Measurements from ENCODE around the gene NNMT. TPM values are rescaled to one million over a fixed set of nuclear protein-coding genes. Genes with fewer than 3 reads are reported as not detected.

NNMT gene
- total and polyA plus RNA-seq, 2 donors (not counting 3 experiments of a cell fraction or from before 2014, with no cell fraction given) = 330 to 454 TPM

- H3K4me1 ChIP-seq (ENCODE audit: control insufficient read depth, extremely low read depth, insufficient read depth, low read length) = peaks cover 40% of the 10 kb centered on the region
- H3K79me2 ChIP-seq (ENCODE audit: control insufficient read depth, insufficient read depth, low read length) = no peaks in the 10 kb centered on the region
- TF ChIP-seq POLR2A (IDR thresholded peaks at IDR 0.05; ENCODE audit: low read depth, low read length) (no peak), EZH2 (IDR thresholded peaks at IDR 0.05; ENCODE audit: borderline replicate concordance, low read depth, low read length, severe bottlenecking) (no peak), MAX (IDR thresholded peaks at IDR 0.05; ENCODE audit: insufficient read depth, insufficient read length) (no peak), MYC (IDR thresholded peaks at IDR 0.05; ENCODE audit: low read depth, low read length) (no peak), POLR2AphosphoS5 (IDR thresholded peaks at IDR 0.05; ENCODE audit: insufficient read depth, low read depth, low read length) (no peak), FOS (IDR thresholded peaks at IDR 0.05; ENCODE audit: borderline replicate concordance, insufficient read depth, low read length) (peak; percentile 58), GATA2 (IDR thresholded peaks at IDR 0.05; ENCODE audit: insufficient read depth, insufficient read length, low read depth, low read length) (no peak), CTCF (IDR thresholded peaks at IDR 0.05; ENCODE audit: extremely low read depth in 1 of 2, insufficient read depth in 1 of 2, low read depth in 1 of 2, low read length in 2 of 2) (no peak), JUN (IDR thresholded peaks at IDR 0.05; ENCODE audit: borderline replicate concordance, insufficient read depth, insufficient read length, low read depth) (peak; percentile 29)
- no peaks in the 10 kb centered on the region for H3K9me1 ChIP-seq (replicated peaks; ENCODE audit: control insufficient read depth, extremely low read depth, insufficient read depth, low read length)
- H3K9me3 ChIP-seq (replicated peaks; ENCODE audit: control insufficient read depth, insufficient read depth, low read length) = no peaks in the 10 kb centered on the region
- no peaks in the 10 kb centered on the region for H3K36me3 ChIP-seq (ENCODE audit: control insufficient read depth in 2 of 2, extremely low read depth in 1 of 2, insufficient read depth in 2 of 2, low read length in 2 of 2)
- BruUV-seq (replicated peaks) = no TSS peak
- no peak overlapping the region for H2AFZ ChIP-seq (ENCODE audit: low read depth, low read length)
- peak; percentile 57 for FAIRE-seq
- no peak overlapping the region for H3K4me3 ChIP-seq (replicated peaks in 1 of 3; ENCODE audit: insufficient read depth in 1 of 3, low read depth in 1 of 3, low read length in 3 of 3)
- CTCF ChIA-PET = no interaction called here
- no peak overlapping the region for H3K4me2 ChIP-seq (ENCODE audit: insufficient read depth, low read length)
- no peak overlapping the region for H3K9ac ChIP-seq (replicated peaks; ENCODE audit: extremely low read depth, insufficient read depth, low read length)
- no peak overlapping the region for H3K27ac ChIP-seq (ENCODE audit: insufficient read depth, low read depth, low read length)
- POLR2A ChIA-PET = no interaction called here
- dilution Hi-C loops (cut with MboI; ENCODE audit: extremely low pct_ligation_motif_present, low sequenced_read_pairs) = no loop called here
- DNase-seq (ENCODE audit: low read depth, low spot score) = no peak
- H4K20me1 ChIP-seq (replicated peaks; ENCODE audit: control insufficient read depth, extremely low read depth, insufficient read depth, low read length) = no peaks in the 10 kb centered on the region
- no peaks in the 10 kb centered on the region for H3K27me3 ChIP-seq (ENCODE audit: control insufficient read depth in 2 of 2, insufficient read depth in 2 of 2, low read length in 2 of 2)
- intact Hi-C loops (cut with micrococcal nuclease) = loop anchor here (10.0 kb wide), 2 partner anchors 279 to 1219 kb away; partner anchors contain the start of gene CADM1
Observed at GRCh38 chr11:114285599-114285998, 10.6 kb upstream of the NNMT start.

Data from endothelial cell of umbilical vein (primary cell).